ENCODE measurements around the gene FARP1.

FARP1 gene

DNA sequence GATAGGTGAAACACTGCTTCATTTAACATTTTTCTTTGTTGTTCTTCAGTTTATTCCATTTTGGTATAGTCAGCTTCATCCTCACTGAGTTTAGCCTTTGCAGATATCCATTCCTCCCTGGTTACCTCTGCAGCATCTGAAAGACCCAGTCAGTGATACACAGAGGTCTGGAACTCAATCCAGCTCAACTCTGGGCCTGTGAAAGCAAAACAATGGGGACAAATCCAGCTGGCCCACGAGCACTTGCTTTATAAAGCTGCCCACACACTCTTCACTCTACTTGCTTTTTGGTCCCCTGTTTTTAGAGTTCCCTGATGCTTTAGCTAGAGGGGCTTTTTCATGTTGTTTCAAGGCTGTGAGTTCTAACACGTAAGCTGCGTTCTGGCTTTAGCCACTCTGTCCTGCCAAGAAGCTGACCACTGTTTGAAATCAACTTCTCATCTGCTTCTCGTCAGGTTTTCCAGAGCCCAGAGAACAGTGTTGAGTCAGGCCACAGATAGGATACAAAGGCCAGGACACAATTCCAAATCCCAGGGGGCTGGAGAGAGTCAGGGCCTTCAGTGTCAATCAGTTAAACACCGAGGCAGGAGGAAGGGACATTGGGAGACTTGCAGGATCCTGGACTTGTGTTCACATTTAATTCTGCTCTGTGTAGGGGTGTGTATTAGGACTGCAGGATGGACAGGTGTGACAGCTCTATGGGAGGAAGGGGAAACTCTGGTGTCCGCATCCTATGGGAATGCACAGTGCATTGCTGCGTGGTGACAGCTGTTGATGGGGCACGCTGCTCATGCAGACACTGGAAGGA, 117.7 kb downstream of the FARP1 start:
- TF ChIP-seq, protein P1, sequence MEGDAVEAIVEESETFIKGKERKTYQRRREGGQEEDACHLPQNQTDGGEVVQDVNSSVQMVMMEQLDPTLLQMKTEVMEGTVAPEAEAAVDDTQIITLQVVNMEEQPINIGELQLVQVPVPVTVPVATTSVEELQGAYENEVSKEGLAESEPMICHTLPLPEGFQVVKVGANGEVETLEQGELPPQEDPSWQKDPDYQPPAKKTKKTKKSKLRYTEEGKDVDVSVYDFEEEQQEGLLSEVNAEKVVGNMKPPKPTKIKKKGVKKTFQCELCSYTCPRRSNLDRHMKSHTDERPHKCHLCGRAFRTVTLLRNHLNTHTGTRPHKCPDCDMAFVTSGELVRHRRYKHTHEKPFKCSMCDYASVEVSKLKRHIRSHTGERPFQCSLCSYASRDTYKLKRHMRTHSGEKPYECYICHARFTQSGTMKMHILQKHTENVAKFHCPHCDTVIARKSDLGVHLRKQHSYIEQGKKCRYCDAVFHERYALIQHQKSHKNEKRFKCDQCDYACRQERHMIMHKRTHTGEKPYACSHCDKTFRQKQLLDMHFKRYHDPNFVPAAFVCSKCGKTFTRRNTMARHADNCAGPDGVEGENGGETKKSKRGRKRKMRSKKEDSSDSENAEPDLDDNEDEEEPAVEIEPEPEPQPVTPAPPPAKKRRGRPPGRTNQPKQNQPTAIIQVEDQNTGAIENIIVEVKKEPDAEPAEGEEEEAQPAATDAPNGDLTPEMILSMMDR (IDR thresholded peaks at IDR 0.05; ENCODE audit: insufficient read depth, missing control alignments) = no peak
- DNase-seq (ENCODE audit: insufficient read length, low spot score) (no peak), FAIRE-seq (peak; percentile 58)

- no peak for DNase-seq (ENCODE audit: insufficient read length, low spot score)
- TF ChIP-seq, protein P1 (IDR thresholded peaks at IDR 0.05; ENCODE audit: insufficient read depth, missing control alignments) = no peak
- no peak for FAIRE-seq
Measured at GRCh38 chr13:98261165-98261702, 118.3 kb downstream of the FARP1 start.

DNA sequence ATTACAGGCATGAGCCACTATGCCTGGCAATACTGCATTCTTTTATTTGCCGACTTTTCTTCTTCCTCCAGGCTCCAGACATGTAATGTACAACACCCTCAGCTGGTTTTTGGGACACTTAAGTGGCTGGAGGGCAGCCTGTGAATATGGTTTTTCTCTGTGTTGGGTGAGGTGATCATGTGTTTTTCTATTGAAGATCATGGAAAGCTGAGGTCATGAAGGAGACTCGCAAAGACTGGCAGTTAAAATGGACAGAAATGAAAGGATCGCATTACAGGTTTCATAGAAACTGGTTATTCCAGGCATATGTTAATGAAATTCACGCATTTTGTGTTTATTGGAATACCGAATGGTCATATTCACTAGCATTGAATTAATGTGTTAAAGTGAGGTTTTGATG, 119.4 kb downstream of the FARP1 start:
- DNase-seq (ENCODE audit: insufficient read length, low spot score) = no peak
- TF ChIP-seq, protein P1 (IDR thresholded peaks at IDR 0.05; ENCODE audit: insufficient read depth, missing control alignments) = no peak
- no peak for FAIRE-seq

DNA sequence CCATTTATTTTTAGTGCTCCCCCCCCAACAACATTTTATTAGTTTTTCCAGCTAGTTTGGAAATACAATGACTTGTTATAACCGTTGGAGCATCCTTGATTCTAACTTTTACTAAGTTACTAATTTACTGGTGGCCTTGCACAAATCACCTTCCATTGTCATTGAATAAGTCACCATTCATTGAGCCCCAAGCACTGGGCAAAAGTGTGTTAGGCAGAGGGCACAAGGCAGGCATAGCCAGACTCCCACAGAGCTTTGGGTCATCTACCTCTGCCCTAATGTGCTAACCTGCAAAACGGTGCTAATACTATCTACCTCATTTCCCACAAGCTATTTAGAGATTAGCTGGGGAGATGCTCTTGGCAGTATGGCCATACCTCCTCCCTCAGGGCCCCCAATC, 120.9 kb downstream of the FARP1 start:
- TF ChIP-seq, protein P1 (IDR thresholded peaks at IDR 0.05; ENCODE audit: insufficient read depth, missing control alignments) = no peak
- DNase-seq (ENCODE audit: insufficient read length, low spot score) (no peak), FAIRE-seq (no peak)

DNA sequence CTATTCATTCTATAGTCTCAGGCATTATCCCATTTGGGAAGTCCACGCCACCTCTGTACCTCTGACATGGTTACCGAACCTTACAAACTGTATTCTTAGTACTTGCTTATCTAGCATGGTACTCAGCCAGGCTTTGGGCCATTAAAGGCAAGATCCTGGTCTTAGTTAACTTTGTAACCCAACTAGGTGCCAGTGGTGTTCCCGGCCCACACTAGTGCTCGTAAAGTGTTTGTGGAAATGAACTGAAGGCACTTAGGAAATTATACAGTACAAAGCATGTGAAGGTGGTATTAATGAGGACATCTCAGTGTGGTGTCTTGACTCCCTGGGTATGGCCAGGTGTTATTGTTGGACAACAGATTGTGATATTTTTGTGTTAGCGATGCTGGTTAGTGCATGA, 122.0 kb downstream of the FARP1 start:
- no peak for DNase-seq (ENCODE audit: insufficient read length, low spot score)
- no peak for FAIRE-seq
- TF ChIP-seq, protein P1 (IDR thresholded peaks at IDR 0.05; ENCODE audit: insufficient read depth, missing control alignments) = no peak

GRCh38 chr13:98265692-98266551, 123.0 kb downstream of the FARP1 start:
- FAIRE-seq (no peak), DNase-seq (ENCODE audit: insufficient read length, low spot score) (no peak)
- TF ChIP-seq, protein P1 (IDR thresholded peaks at IDR 0.05; ENCODE audit: insufficient read depth, missing control alignments) = no peak
